GM21786 (cell line): Measurements from ENCODE around the gene SPATA17.

ENCODE experiments used
- ATAC-seq: cut with Tn5 transposase; IDR thresholded peaks from one replicate; pipeline ENCODE4 v1.9.1; 2021; ENCODE audit not compliant: unreplicated experiment

The SPATA17 gene

GRCh38 chr1:217910791-217911320 lies 279.7 kb downstream of the SPATA17 start:
- ATAC-seq: no peak

DNA sequence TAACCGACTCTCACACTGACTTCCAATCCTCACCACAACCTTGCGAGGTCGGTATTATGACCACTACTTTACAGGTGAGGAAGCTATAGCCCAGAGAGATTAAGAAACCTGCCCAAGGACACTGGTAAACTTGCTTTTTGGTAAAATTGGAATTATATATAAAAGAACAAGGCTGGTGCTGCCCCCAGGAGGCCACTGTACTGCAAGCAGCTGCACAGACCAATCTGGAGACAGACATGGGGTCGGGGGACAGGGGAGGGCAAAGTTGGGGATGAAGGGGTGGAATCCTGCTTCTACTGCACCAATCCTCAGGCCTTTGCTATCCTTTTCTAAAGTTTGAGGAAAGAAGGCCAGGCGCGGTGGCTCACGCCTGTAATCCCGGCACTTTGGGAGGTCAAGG lies 280.8 kb downstream of the SPATA17 start:
- ATAC-seq: no peak

DNA sequence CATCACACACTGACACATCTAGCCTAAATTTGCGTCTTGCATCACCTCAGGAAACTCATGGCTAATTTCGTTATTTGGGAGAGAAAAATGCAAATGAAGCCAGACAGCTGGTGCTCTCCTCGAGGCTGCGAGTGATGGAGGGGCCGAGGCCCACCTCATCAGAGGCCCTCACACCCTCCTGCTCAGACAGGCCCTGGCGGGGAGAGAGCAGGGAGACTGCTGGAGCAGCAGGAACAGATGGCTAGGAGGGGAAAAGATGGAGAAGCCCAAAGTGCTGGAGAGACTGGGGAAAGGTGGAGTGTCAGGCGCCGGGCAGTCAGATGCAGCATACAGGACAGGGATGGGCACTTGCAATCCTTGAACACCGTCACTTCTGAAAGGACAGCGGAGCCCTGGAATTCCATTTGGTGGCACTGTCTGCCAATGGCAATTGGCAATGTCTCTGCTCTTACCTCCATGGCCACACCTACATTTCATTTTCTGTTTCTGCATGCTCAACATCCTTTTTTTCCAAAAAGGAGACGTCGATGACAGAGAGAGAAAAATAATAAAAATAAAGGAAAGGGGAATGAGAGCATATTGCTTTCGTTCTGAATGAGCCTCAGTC lies 286.2 kb downstream of the SPATA17 start:
- ATAC-seq: no peak

- ATAC-seq: no peak
Measured at GRCh38 chr1:217919683-217920388, 288.7 kb downstream of the SPATA17 start.
